BJ (cell line): ENCODE measurements around the gene CAMK1G. TPM values are rescaled to one million over a fixed set of nuclear protein-coding genes. Genes with fewer than 3 reads are reported as not detected.

Source experiments
- CTCF ChIA-PET: fragments of 350-600 bp; formaldehyde crosslinking; extraction: SDS; loops from one replicate; lab custom pipeline; 2021; ENCODE audit warnings: antibody characterized with exemption, inconsistent platforms; lab: Yijun Ruan, JAX
- POLR2A ChIA-PET: fragments of 300-600 bp; sonication (Branson Sonifier 250); formaldehyde crosslinking; extraction: SDS; loops from one replicate; lab custom pipeline; 2021; ENCODE audit warnings: antibody characterized with exemption; lab: Charles Lee
- DNase-seq: peaks from one replicate; pipeline ENCODE4 v3.0.0-alpha.2; 2011; ENCODE audit warnings: low read depth
- H3K27me3 ChIP-seq: 2 replicates; pipeline ENCODE4 v1.6.0; 2011; ENCODE audit warnings: low read length; ENCODE audit not compliant: control insufficient read depth, insufficient read depth
- H3K36me3 ChIP-seq: 2 replicates; pipeline ENCODE4 v1.5.1; 2011; ENCODE audit warnings: low read length; ENCODE audit not compliant: control insufficient read depth, insufficient read depth
- H3K4me3 ChIP-seq: 2 replicates; pipeline ENCODE4 v1.5.1; 2011; ENCODE audit warnings: low read depth, mild to moderate bottlenecking, control low read depth, low read length
- polyA plus RNA-seq: library from polyadenylated mRNA; depleted of rRNA; stranded (reverse); fragments of >200 nt; gene quantifications from 2 replicates; pipeline ENCODE4 v1.2.3, GENCODE V29; 2011
- TF ChIP-seq, protein P1 (sequence below): IDR thresholded peaks from 2 replicates; pipeline ENCODE4 v1.5.1; 2011; ENCODE audit warnings: low read depth, mild to moderate bottlenecking, control low read depth, inconsistent platforms, low read length, moderate library complexity; ENCODE audit not compliant: insufficient read depth

CAMK1G gene
- polyA plus RNA-seq, 1 experiment = 1.5 TPM

DNA sequence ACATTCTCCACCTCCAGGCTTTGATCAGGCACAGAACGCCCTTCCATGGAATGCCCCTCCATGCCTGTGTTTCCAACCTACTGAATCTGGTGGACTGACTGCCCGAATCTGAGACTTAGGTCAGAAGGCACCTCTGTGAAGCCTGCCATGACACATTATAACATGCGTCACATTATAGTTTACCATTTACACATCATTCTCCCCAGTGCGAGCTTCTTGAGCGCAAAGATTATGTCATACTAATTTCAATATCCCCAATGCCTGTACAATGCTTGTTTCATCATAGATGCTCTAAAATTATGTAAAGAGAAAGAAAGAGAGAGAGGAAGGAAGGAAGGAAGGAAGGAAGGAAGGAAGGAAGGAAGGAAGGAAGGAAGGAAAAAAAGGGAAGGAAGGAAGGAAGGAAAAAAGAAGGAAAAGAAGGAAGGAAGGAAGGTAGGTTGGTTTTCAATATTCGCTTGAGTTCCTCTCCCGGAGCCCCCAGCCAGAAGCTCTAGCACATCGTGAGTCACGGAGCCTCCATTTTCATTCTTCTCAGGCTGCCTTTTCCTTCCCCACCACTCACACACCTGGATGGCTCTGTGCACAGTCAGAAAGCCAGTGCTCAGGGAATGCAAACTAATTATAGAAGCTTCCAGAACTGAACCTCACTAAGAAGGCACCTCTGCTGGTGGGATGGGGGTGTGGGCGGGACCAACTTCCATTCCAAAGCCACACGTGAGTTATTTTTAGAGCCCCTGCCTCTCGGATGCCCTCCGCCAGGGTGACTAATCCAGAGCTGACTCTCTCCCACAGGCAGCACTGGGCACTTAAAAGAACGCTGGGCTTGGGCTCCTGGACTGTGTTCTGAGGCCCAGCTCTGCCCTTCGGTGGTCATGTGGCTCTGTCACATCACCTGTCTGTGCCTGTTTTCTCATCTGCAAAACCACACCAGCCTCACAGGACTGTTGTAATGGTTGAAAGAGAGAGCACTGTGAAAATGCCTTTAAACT, 41.3 kb downstream of the CAMK1G start:
- ChIA-PET POLR2A (no interaction called here), CTCF (interaction anchor here (0.7 to 10.5 kb wide), 6 partner anchors 11 to 160 kb away, joined by 3 to 154 read pairs (median 10); no protein-coding TSS in a partner anchor)
- H3K4me3 ChIP-seq = no peak overlapping the region
- no peaks in the 10 kb centered on the region for H3K36me3 ChIP-seq
- H3K27me3 ChIP-seq = no peaks in the 10 kb centered on the region
- TF ChIP-seq, protein P1, sequence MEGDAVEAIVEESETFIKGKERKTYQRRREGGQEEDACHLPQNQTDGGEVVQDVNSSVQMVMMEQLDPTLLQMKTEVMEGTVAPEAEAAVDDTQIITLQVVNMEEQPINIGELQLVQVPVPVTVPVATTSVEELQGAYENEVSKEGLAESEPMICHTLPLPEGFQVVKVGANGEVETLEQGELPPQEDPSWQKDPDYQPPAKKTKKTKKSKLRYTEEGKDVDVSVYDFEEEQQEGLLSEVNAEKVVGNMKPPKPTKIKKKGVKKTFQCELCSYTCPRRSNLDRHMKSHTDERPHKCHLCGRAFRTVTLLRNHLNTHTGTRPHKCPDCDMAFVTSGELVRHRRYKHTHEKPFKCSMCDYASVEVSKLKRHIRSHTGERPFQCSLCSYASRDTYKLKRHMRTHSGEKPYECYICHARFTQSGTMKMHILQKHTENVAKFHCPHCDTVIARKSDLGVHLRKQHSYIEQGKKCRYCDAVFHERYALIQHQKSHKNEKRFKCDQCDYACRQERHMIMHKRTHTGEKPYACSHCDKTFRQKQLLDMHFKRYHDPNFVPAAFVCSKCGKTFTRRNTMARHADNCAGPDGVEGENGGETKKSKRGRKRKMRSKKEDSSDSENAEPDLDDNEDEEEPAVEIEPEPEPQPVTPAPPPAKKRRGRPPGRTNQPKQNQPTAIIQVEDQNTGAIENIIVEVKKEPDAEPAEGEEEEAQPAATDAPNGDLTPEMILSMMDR = no peak
- no peak for DNase-seq

DNA sequence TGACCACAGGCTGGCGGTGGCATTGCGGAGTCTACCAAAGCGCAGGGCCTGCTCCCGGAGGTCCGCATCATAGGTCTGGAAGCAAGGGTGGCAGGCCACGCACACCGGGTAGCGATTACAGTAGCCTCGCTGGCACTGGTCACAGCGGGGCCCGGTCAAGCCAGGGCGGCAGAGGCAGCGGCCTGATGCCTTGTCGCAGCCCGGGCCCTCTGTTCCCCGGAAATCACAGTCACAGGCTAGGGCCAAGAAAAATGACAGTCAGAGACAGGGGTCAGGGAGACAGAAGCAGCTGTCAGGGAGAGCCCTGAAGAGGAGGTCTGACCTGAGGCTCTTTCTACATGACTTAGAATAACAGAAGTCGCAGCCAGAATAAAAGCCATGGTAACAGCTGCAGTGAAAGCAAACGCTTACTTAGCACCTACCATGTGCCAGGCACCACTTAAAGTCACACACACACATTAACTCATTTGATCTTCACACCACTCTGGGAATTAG, 42.3 kb downstream of the CAMK1G start:
- no peak for DNase-seq
- ChIA-PET CTCF (interaction anchor here (0.8 to 10.5 kb wide), 5 partner anchors 9 to 56 kb away, joined by 3 to 154 read pairs (median 15); no protein-coding TSS in a partner anchor), POLR2A (no interaction called here)
- no peaks in the 10 kb centered on the region for H3K36me3 ChIP-seq
- TF ChIP-seq, protein P1 = no peak
- H3K27me3 ChIP-seq = no peaks in the 10 kb centered on the region
- H3K4me3 ChIP-seq = no peak overlapping the region

DNA sequence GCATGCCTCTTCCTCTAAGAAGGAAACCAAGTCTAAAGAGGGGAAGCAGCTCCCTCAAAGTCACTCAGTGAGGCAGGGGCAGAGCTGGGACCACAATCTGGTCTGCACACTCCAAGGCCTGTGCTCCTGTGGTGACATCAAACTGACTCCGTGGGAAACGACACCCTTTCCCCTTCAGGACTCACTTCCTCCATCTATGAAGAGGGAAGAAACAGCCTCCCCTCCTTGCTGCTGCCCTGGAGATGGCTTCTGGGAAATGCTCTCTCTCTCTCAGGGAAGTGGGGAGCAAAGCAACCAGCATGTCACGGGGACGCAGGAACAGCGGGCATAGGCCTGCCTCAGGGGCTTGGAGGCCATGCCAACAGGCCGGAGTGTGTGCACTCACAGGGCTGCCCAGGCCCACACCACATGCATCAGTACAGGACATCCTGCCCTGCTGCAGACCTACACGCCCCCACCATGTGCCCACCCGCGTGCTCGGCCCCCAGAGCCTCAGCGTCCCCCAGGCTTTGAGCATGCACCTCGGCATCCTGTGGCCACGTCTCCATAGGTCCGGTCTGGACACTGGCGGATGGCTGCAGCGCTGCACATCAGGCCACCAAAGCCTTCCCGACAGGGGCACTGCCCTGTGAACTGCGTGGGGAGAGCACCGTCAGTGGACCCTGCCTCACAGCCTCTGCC, 43.0 kb downstream of the CAMK1G start:
- ChIA-PET CTCF (interaction anchor here (0.8 to 10.5 kb wide), 18 partner anchors 8 to 161 kb away, joined by 3 to 154 read pairs (median 7); partner anchors contain the start of genes CAMK1G and LAMB3), POLR2A (no interaction called here)
- H3K27me3 ChIP-seq = no peaks in the 10 kb centered on the region
- H3K4me3 ChIP-seq = no peak overlapping the region
- DNase-seq = no peak
- H3K36me3 ChIP-seq = no peaks in the 10 kb centered on the region
- TF ChIP-seq, protein P1 = no peak

DNA sequence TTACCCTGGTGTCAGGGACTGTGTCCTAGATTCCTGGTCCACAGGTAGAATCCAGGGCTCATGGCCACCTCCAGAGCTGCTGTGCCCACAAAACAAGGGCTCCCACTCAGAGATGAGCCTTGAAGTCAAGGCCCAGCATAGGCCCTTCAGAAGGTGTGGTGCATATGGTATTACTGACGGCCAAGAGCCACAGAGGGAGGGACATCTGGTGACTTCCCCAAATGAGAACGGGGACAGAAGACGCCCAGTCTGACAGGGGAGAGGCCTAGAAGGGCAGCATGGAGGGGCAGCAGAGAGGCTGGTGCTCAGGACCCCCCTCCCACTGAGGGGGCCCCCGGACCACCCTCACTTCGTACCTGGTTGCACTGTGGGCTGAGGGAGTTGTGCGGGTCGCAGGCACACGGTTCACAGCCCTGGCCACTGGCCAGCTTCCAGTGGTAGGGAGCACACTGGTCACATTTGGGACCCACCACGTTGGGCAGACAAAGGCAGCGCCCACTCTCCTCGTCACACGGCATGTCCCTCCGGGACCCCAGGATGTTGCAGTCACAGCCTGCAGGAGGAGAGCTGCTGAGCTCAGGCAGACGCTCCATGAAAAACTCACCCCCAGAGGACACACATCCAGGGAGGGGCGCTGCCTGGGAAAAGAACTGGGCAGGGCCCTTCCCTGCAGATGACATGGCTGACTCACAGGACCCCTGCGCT, 43.7 kb downstream of the CAMK1G start:
- no peak overlapping the region for H3K4me3 ChIP-seq
- no peak for DNase-seq
- CTCF ChIA-PET = interaction anchor here (0.6 to 10.5 kb wide), 26 partner anchors 9 to 179 kb away, joined by 3 to 154 read pairs (median 6); partner anchors contain the start of genes CAMK1G and LAMB3
- H3K36me3 ChIP-seq = no peaks in the 10 kb centered on the region
- POLR2A ChIA-PET = no interaction called here
- H3K27me3 ChIP-seq = no peaks in the 10 kb centered on the region
- TF ChIP-seq, protein P1 = no peak
